ENCODE measurements around the gene DTNB. TPM values are rescaled to one million over a fixed set of nuclear protein-coding genes. Genes with fewer than 3 reads are reported as not detected.

Gene DTNB
- total and polyA plus RNA-seq, 12 donors: 4.7 to 27.5 (median 9.4) TPM

GRCh38 chr2:25499157-25499556 lies 174.2 kb downstream of the DTNB start:
- Histone ChIP-seq H3K9me3 (replicated peaks in 1 of 3) (no peaks in the 10 kb centered on the region), H3K27me3 (no peaks in the 10 kb centered on the region), H3K36me3 (replicated peaks in 1 of 2) (no peaks in the 10 kb centered on the region), H3K27ac (no peak overlapping the region), H3K4me1 (replicated peaks in 1 of 2) (peaks cover 0 to 5% of the 10 kb centered on the region in 2 donors), H3K4me3 (no peak overlapping the region)
- no peak for TF ChIP-seq POLR2A (IDR thresholded peaks at IDR 0.05)
- no peak for TF ChIP-seq CTCF (IDR thresholded peaks at IDR 0.05)
- intact Hi-C loops (cut with DNase I): no loop called here
- DNase-seq: no peak
- WGBS, 4 donors: 96 to 99% (median 97%) methylated on average over 3 of the region's 3 CpGs

GRCh38 chr2:25497918-25498407 lies 175.4 kb downstream of the DTNB start:
- Histone ChIP-seq H3K4me3 (no peak overlapping the region), H3K27me3 (no peaks in the 10 kb centered on the region), H3K4me1 (replicated peaks in 1 of 2) (peaks cover 0 to 5% of the 10 kb centered on the region in 2 donors), H3K36me3 (replicated peaks in 1 of 2) (no peaks in the 10 kb centered on the region), H3K9me3 (replicated peaks in 1 of 3) (no peaks in the 10 kb centered on the region), H3K27ac (no peak overlapping the region)
- 81 to 92% (median 89%) methylated on average over 2 of the region's 2 CpGs for WGBS, 4 donors
- DNase-seq: no peak
- intact Hi-C loops (cut with DNase I): no loop called here
- TF ChIP-seq POLR2A (IDR thresholded peaks at IDR 0.05): no peak
- no peak for TF ChIP-seq CTCF (IDR thresholded peaks at IDR 0.05)

- H3K9me3 ChIP-seq (replicated peaks in 1 of 3): no peaks in the 10 kb centered on the region
- H3K4me3 ChIP-seq: no peak overlapping the region
- 90 to 97% (median 95%) methylated on average over 5 of the region's 5 CpGs for WGBS, 4 donors
- no peaks in the 10 kb centered on the region for H3K27me3 ChIP-seq
- intact Hi-C loops (cut with DNase I): no loop called here
- no peak for TF ChIP-seq CTCF (IDR thresholded peaks at IDR 0.05)
- TF ChIP-seq POLR2A (IDR thresholded peaks at IDR 0.05): no peak
- H3K4me1 ChIP-seq (replicated peaks in 1 of 2): peaks cover 0 to 5% of the 10 kb centered on the region in 2 donors
- DNase-seq: no peak
- H3K36me3 ChIP-seq (replicated peaks in 1 of 2): no peaks in the 10 kb centered on the region
- H3K27ac ChIP-seq: no peak overlapping the region
Observed at GRCh38 chr2:25497229-25497917, 176.0 kb downstream of the DTNB start.

- WGBS, 4 donors: 91 to 98% (median 97%) methylated on average over 2 of the region's 2 CpGs
- Histone ChIP-seq H3K27ac (no peak overlapping the region), H3K36me3 (replicated peaks in 1 of 2) (no peaks in the 10 kb centered on the region), H3K9me3 (replicated peaks in 1 of 3) (no peaks in the 10 kb centered on the region), H3K27me3 (no peaks in the 10 kb centered on the region), H3K4me1 (replicated peaks in 1 of 2) (no peaks in the 10 kb centered on the region), H3K4me3 (no peak overlapping the region)
- DNase-seq: no peak
- TF ChIP-seq POLR2A (IDR thresholded peaks at IDR 0.05) (no peak), CTCF (IDR thresholded peaks at IDR 0.05) (no peak)
- intact Hi-C loops (cut with DNase I): no loop called here
Observed at GRCh38 chr2:25494616-25495015, 178.8 kb downstream of the DTNB start.
